Stimulated activated naive B cell treated with anti-CD40 and anti-IgM and Interleukin-4, amounts not matched to agents 10 μg/mL and 1 μg/mL and 100 μg/mL, for 72 hours (primary cell): Measurements from ENCODE around the gene NIPSNAP2.
"Not testable (repeated sequence)": the region's sequence is repeated elsewhere in the genome, so short reads cannot be mapped to it uniquely, and the experiment has no call there.

Experiments
- ATAC-seq, 2 donors: fragments of 150-1000 bp; cut with Tn5 transposase; replicated peaks; 2 replicates each; pipeline ENCODE4 v1.10.0; 2021; ENCODE audit warnings: moderate library complexity in 1 of 2
- DNase-seq: peaks from one replicate; pipeline ENCODE4 v3.0.0; 2021
- H3K27ac Mint-ChIP-seq: one replicate; pipeline ENCODE4 v1.8.0; 2022; ENCODE audit warnings: mild to moderate bottlenecking, mixed read lengths
- H3K27me3 Mint-ChIP-seq, 2 donors: one replicate each; pipeline ENCODE4 v1.8.0; 2022; ENCODE audit warnings: mixed read lengths in 2 of 2
- H3K36me3 Mint-ChIP-seq, 2 donors: one replicate each; pipeline ENCODE4 v1.8.0; 2022; ENCODE audit warnings: mixed read lengths in 2 of 2, mild to moderate bottlenecking in 1 of 2
- H3K4me1 Mint-ChIP-seq, 2 donors: one replicate each; pipeline ENCODE4 v1.8.0; 2022; ENCODE audit warnings: mixed read lengths in 2 of 2, mild to moderate bottlenecking in 1 of 2
- H3K4me3 Mint-ChIP-seq, 2 donors: one replicate each; pipeline ENCODE4 v1.8.0; 2022; ENCODE audit warnings: mild to moderate bottlenecking in 2 of 2, mixed read lengths in 2 of 2, moderate library complexity in 1 of 2
- H3K9me3 Mint-ChIP-seq, 2 donors: one replicate each; pipeline ENCODE4 v1.8.0; 2022; ENCODE audit warnings: mixed read lengths in 2 of 2, mild to moderate bottlenecking in 1 of 2

The NIPSNAP2 gene

GRCh38 chr7:56007167-56007652 is 42.8 kb downstream of the NIPSNAP2 start:
- Mint-ChIP-seq H3K36me3 (peaks cover 7 to 15% of the 10 kb centered on the region in 2 donors), H3K27ac (no peak overlapping the region), H3K4me3 (no peak overlapping the region), H3K4me1 (no peaks in the 10 kb centered on the region), H3K27me3 (no peaks in the 10 kb centered on the region), H3K9me3 (no peaks in the 10 kb centered on the region)
- ATAC-seq (no peak), DNase-seq (no peak)

GRCh38 chr7:56007891-56008290 is 43.5 kb downstream of the NIPSNAP2 start:
- DNase-seq (no peak), ATAC-seq (no peak)
- H3K27ac Mint-ChIP-seq: no peak overlapping the region
- no peaks in the 10 kb centered on the region for H3K9me3 Mint-ChIP-seq
- no peaks in the 10 kb centered on the region for H3K27me3 Mint-ChIP-seq
- no peaks in the 10 kb centered on the region for H3K4me1 Mint-ChIP-seq
- peaks cover 8 to 16% of the 10 kb centered on the region in 2 donors for H3K36me3 Mint-ChIP-seq
- no peak overlapping the region for H3K4me3 Mint-ChIP-seq

- no peaks in the 10 kb centered on the region for H3K4me1 Mint-ChIP-seq
- ATAC-seq (no peak), DNase-seq (no peak)
- H3K9me3 Mint-ChIP-seq: no peaks in the 10 kb centered on the region
- H3K36me3 Mint-ChIP-seq: peaks cover 12 to 26% of the 10 kb centered on the region in 2 donors
- H3K27me3 Mint-ChIP-seq: no peaks in the 10 kb centered on the region
- H3K4me3 Mint-ChIP-seq: no peak overlapping the region
- no peak overlapping the region for H3K27ac Mint-ChIP-seq
Measured at GRCh38 chr7:56009695-56010094, 45.3 kb downstream of the NIPSNAP2 start.

- not testable (repeated sequence) for H3K9me3 Mint-ChIP-seq, H3K27ac Mint-ChIP-seq, DNase-seq, H3K4me3 Mint-ChIP-seq, H3K4me1 Mint-ChIP-seq, ATAC-seq, H3K27me3 Mint-ChIP-seq
- H3K36me3 Mint-ChIP-seq: peaks cover 10 to 40% of the 10 kb centered on the region in 2 donors
Measured at GRCh38 chr7:56017015-56017414, 52.6 kb downstream of the NIPSNAP2 start.

- Mint-ChIP-seq H3K27ac (no peak overlapping the region), H3K4me3 (no peak overlapping the region), H3K36me3 (peaks cover 8 to 30% of the 10 kb centered on the region in 2 donors), H3K4me1 (no peaks in the 10 kb centered on the region), H3K9me3 (no peaks in the 10 kb centered on the region), H3K27me3 (no peaks in the 10 kb centered on the region)
- DNase-seq (no peak), ATAC-seq (no peak)
Measured at GRCh38 chr7:56019501-56019900, 55.1 kb downstream of the NIPSNAP2 start.

GRCh38 chr7:56023500-56023899 is 59.1 kb downstream of the NIPSNAP2 start:
- Mint-ChIP-seq H3K4me1 (no peaks in the 10 kb centered on the region), H3K27me3 (no peaks in the 10 kb centered on the region), H3K36me3 (peaks cover 21 to 44% of the 10 kb centered on the region in 2 donors), H3K9me3 (no peaks in the 10 kb centered on the region), H3K4me3 (no peak overlapping the region), H3K27ac (no peak overlapping the region)
- ATAC-seq: no peak
- DNase-seq: no peak

GRCh38 chr7:56026538-56026937 is 62.2 kb downstream of the NIPSNAP2 start:
- ATAC-seq: no peak
- H3K9me3 Mint-ChIP-seq: no peaks in the 10 kb centered on the region
- no peaks in the 10 kb centered on the region for H3K4me1 Mint-ChIP-seq
- H3K27ac Mint-ChIP-seq: no peak overlapping the region
- no peak for DNase-seq
- H3K27me3 Mint-ChIP-seq: no peaks in the 10 kb centered on the region
- H3K4me3 Mint-ChIP-seq: no peak overlapping the region
- H3K36me3 Mint-ChIP-seq: peaks cover 21 to 46% of the 10 kb centered on the region in 2 donors

- Mint-ChIP-seq H3K4me3 (no peak overlapping the region), H3K36me3 (peaks cover 24 to 48% of the 10 kb centered on the region in 2 donors), H3K27ac (no peak overlapping the region), H3K27me3 (no peaks in the 10 kb centered on the region), H3K9me3 (no peaks in the 10 kb centered on the region), H3K4me1 (peaks cover 3 to 7% of the 10 kb centered on the region in 2 donors)
- no peak for ATAC-seq
- DNase-seq: no peak
Measured at GRCh38 chr7:56028942-56029630, 64.7 kb downstream of the NIPSNAP2 start.

GRCh38 chr7:56030340-56030739 is 66.0 kb downstream of the NIPSNAP2 start:
- Mint-ChIP-seq H3K4me1 (peaks cover 3 to 10% of the 10 kb centered on the region in 2 donors), H3K27me3 (no peaks in the 10 kb centered on the region), H3K4me3 (no peak overlapping the region), H3K9me3 (no peaks in the 10 kb centered on the region), H3K36me3 (peaks cover 20 to 43% of the 10 kb centered on the region in 2 donors), H3K27ac (no peak overlapping the region)
- no peak for ATAC-seq
- DNase-seq: no peak

- DNase-seq, ATAC-seq, H3K9me3 Mint-ChIP-seq, H3K27ac Mint-ChIP-seq, H3K27me3 Mint-ChIP-seq, H3K4me3 Mint-ChIP-seq: not testable (repeated sequence)
- Mint-ChIP-seq H3K4me1 (peaks cover 3 to 10% of the 10 kb centered on the region in 2 donors), H3K36me3 (peaks cover 18 to 37% of the 10 kb centered on the region in 2 donors)
Measured at GRCh38 chr7:56031556-56031955, 67.2 kb downstream of the NIPSNAP2 start.

- not testable (repeated sequence) for H3K4me3 Mint-ChIP-seq, ATAC-seq, H3K27ac Mint-ChIP-seq, H3K9me3 Mint-ChIP-seq, H3K27me3 Mint-ChIP-seq, DNase-seq
- peaks cover 3 to 10% of the 10 kb centered on the region in 2 donors for H3K4me1 Mint-ChIP-seq
- H3K36me3 Mint-ChIP-seq: peaks cover 11 to 29% of the 10 kb centered on the region in 2 donors
Measured at GRCh38 chr7:56032578-56032977, 68.2 kb downstream of the NIPSNAP2 start.

GRCh38 chr7:56033671-56034432 is 69.5 kb downstream of the NIPSNAP2 start:
- H3K27ac Mint-ChIP-seq: no peak overlapping the region
- ATAC-seq (peak; percentile 92 to 93), DNase-seq (peak; percentile 43)
- peaks cover 11 to 24% of the 10 kb centered on the region in 2 donors for H3K36me3 Mint-ChIP-seq
- no peaks in the 10 kb centered on the region for H3K9me3 Mint-ChIP-seq
- peaks cover 3 to 10% of the 10 kb centered on the region in 2 donors for H3K4me1 Mint-ChIP-seq
- no peaks in the 10 kb centered on the region for H3K27me3 Mint-ChIP-seq
- H3K4me3 Mint-ChIP-seq: peak overlapping the region; percentile 78 to 82

- Mint-ChIP-seq H3K27ac (no peak overlapping the region), H3K4me1 (no peaks in the 10 kb centered on the region), H3K9me3 (no peaks in the 10 kb centered on the region)
Measured at GRCh38 chr7:56040730-56041129, 76.3 kb downstream of the NIPSNAP2 start.

GRCh38 chr7:56045758-56046157 is 81.4 kb downstream of the NIPSNAP2 start:
- Mint-ChIP-seq H3K36me3 (peaks cover 13 to 21% of the 10 kb centered on the region in 2 donors), H3K4me1 (peaks cover 6 to 14% of the 10 kb centered on the region in 2 donors)
- not testable (repeated sequence) for DNase-seq, H3K9me3 Mint-ChIP-seq, H3K27ac Mint-ChIP-seq, H3K27me3 Mint-ChIP-seq, H3K4me3 Mint-ChIP-seq, ATAC-seq

More at GRCh38 chr7:56040730-56041129, 76.3 kb downstream of the NIPSNAP2 start:
- peaks cover 13 to 26% of the 10 kb centered on the region in 2 donors for H3K36me3 Mint-ChIP-seq
- H3K27me3 Mint-ChIP-seq: no peaks in the 10 kb centered on the region
- H3K4me3 Mint-ChIP-seq: no peak overlapping the region
- no peak for DNase-seq
- ATAC-seq: no peak
